GM12878 (cell line): ENCODE measurements around the gene SHROOM4. TPM values are rescaled to one million over a fixed set of nuclear protein-coding genes. Genes with fewer than 3 reads are reported as not detected.

Source experiments
- ATAC-seq: fragments of 200-7000 bp; cut with Tn5 transposase; 3 replicates; pipeline ENCODE4 v1.9.1; 2020; ENCODE audit warnings: mild to moderate bottlenecking, moderate library complexity
- BruUV-seq: library from RNA; stranded (reverse); fragments of 400-500 nt; replicated peaks from 2 replicates; lab custom pipeline; 2021; lab: Mats Ljungman, UMichigan
- CTCF ChIA-PET: fragments of 300-600 bp; sonication (Branson Sonifier 250); formaldehyde crosslinking; extraction: SDS; loops from one replicate; lab custom pipeline; 2021; ENCODE audit warnings: inconsistent platforms; lab: Yijun Ruan, JAX
- POLR2A ChIA-PET: fragments of 350-600 bp; formaldehyde crosslinking; extraction: SDS; loops from one replicate; lab custom pipeline; 2021; ENCODE audit warnings: inconsistent platforms; lab: Charles Lee
- RAD21 ChIA-PET: fragments of 300-600 bp; sonication (Branson Sonifier 250); formaldehyde crosslinking; loops from one replicate; lab custom pipeline; 2023; ENCODE audit warnings: antibody characterized with exemption; ENCODE audit not compliant: unreplicated experiment; lab: Charles Lee
- SMC1A ChIA-PET: fragments of 300-600 bp; sonication (Branson Sonifier 250); formaldehyde crosslinking; loops from one replicate; lab custom pipeline; 2023; ENCODE audit not compliant: unreplicated experiment, uncharacterized antibody; lab: Charles Lee
- DNase-seq: peaks from one replicate; pipeline ENCODE4 v3.0.0-alpha.2; 2011; ENCODE audit warnings: low read depth, low spot score
- FAIRE-seq: peaks from 3 replicates; lab custom pipeline; 2011; peaks lifted over from hg19 to GRCh38; lab: Jason Lieb, UNC
- H2AFZ ChIP-seq: 2 replicates; pipeline ENCODE4 v1.6.0; 2011; ENCODE audit warnings: low read depth, low read length, control low read depth; ENCODE audit not compliant: control insufficient read depth
- H3K27ac ChIP-seq: 2 replicates; pipeline ENCODE4 v1.5.1; 2011; ENCODE audit warnings: control low read depth; ENCODE audit not compliant: control insufficient read depth, insufficient read depth
- H3K27me3 ChIP-seq, 2 experiments: replicated peaks in 1 of 2; 2 replicates each; pipeline versions ENCODE4 v1.6.0 to v1.6.1; 2011; ENCODE audit warnings: low read length in 1 of 2; ENCODE audit not compliant: control insufficient read depth in 2 of 2, insufficient read depth in 2 of 2
- H3K36me3 ChIP-seq, 2 experiments: 2 replicates each; pipeline ENCODE4 v1.5.1; 2011; ENCODE audit warnings: low read length in 1 of 2; ENCODE audit not compliant: control insufficient read depth in 2 of 2, insufficient read depth in 2 of 2
- H3K4me1 ChIP-seq: 2 replicates; pipeline ENCODE4 v1.6.1; 2011; ENCODE audit warnings: mild to moderate bottlenecking, low read length, moderate library complexity, mixed read lengths; ENCODE audit not compliant: control insufficient read depth, insufficient read depth
- H3K4me2 ChIP-seq: 2 replicates; pipeline ENCODE4 v1.6.0; 2011; ENCODE audit warnings: control low read depth; ENCODE audit not compliant: control insufficient read depth, insufficient read depth
- H3K4me3 ChIP-seq: fragments of 200-600 bp; sonication (generic); 2 replicates; pipeline ENCODE4 v1.5.1; 2016
- H3K79me2 ChIP-seq: 2 replicates; pipeline ENCODE4 v1.6.0; 2011; ENCODE audit warnings: low read length; ENCODE audit not compliant: control insufficient read depth, insufficient read depth
- H3K9ac ChIP-seq: 2 replicates; pipeline ENCODE4 v1.8.0; 2011; ENCODE audit warnings: low read length, control low read depth, mixed read lengths; ENCODE audit not compliant: control insufficient read depth, insufficient read depth
- H3K9me3 ChIP-seq: replicated peaks from 3 replicates; pipeline ENCODE4 v1.5.1; 2011; ENCODE audit warnings: mild to moderate bottlenecking, low read length; ENCODE audit not compliant: control insufficient read depth, insufficient read depth
- H4K20me1 ChIP-seq: 2 replicates; pipeline ENCODE4 v1.6.0; 2011; ENCODE audit not compliant: control insufficient read depth, insufficient read depth
- GABPA ChIP-seq: IDR thresholded peaks from 2 replicates; pipeline ENCODE4 v1.6.1; 2014; ENCODE audit warnings: antibody characterized with exemption, low read depth, mild to moderate bottlenecking, inconsistent platforms
- MYC ChIP-seq: IDR thresholded peaks from 2 replicates; pipeline ENCODE4 v1.6.1; 2011; ENCODE audit warnings: mild to moderate bottlenecking, low read length, moderate library complexity, inconsistent platforms; ENCODE audit not compliant: insufficient read depth, insufficient replicate concordance, insufficient read length, severe bottlenecking
- NR2C2 ChIP-seq: IDR thresholded peaks from 2 replicates; pipeline ENCODE4 v1.6.1; 2011; ENCODE audit warnings: borderline replicate concordance, low read depth; ENCODE audit not compliant: control insufficient read depth, insufficient read length
- POLR2A ChIP-seq: IDR thresholded peaks from 2 replicates; pipeline ENCODE4 v1.6.1; 2011; ENCODE audit warnings: low read depth, mild to moderate bottlenecking, low read length
- SREBF1 ChIP-seq: IDR thresholded peaks from 2 replicates; pipeline ENCODE4 v1.6.1; 2012; ENCODE audit warnings: mild to moderate bottlenecking, low read length
- WGBS: methylation state at CpG from one replicate; pipeline ENCODE4 v1.1.6; 2016; ENCODE audit warnings: low lambda C conversion rate; ENCODE audit not compliant: insufficient replicate concordance, insufficient coverage; ENCODE audit errors: missing lambda C conversion rate; 5-methylcytosine and 5-hydroxymethylcytosine counted together
- in situ Hi-C: fragments of 300-500 bp; cut with MboI; formaldehyde crosslinking; loops from 9 replicates; pipeline ENCODE4 v1.14.3; 2018; ENCODE audit warnings: mixed read lengths
- intact Hi-C: fragments of 100-400 bp; cut with micrococcal nuclease; formaldehyde crosslinking; loops from one replicate; pipeline ENCODE4 v1.14.2; 2022; ENCODE audit not compliant: unreplicated experiment
- polyA plus RNA-seq, 11 experiments: library from polyadenylated mRNA; depleted of rRNA in 4 of 11; unstranded in 6 of 11; stranded (reverse) in 5 of 11; fragments of >200 nt; fragmentation: Nextera tagmentation in 4 of 11; fragmentation: Illumina TruSeq in 1 of 11; extraction: Ambion mirVana in 4 of 11; extraction: Trizol in 1 of 11; gene quantifications; 1 replicate in 1 of 11; 2 replicates in 10 of 11; pipeline versions ENCODE4 v1.2.1 to v1.2.3, GENCODE V29; 2011 to 2016; ENCODE audit warnings: inconsistent platforms in 2 of 11, missing spikeins in 2 of 11, low read depth in 1 of 11
- total RNA-seq, 4 experiments: library from RNA; depleted of rRNA in 3 of 4; stranded (reverse); fragments of >200 nt in 3 of 4; fragmentation: Illumina TruSeq in 1 of 4; extraction: Trizol in 1 of 4; gene quantifications; 2 replicates each; pipeline versions ENCODE4 v1.2.1 to v1.2.3, GENCODE V29; 2013 to 2021
- TF ChIP-seq, protein P1 (sequence below): fragments of 450-650 bp; IDR thresholded peaks from 2 replicates; pipeline ENCODE4 v1.6.1; 2017; ENCODE audit warnings: mild to moderate bottlenecking, moderate library complexity
- TF ChIP-seq, protein P2 (sequence below): fragments of 150-350 bp; IDR thresholded peaks from 2 replicates; pipeline ENCODE4 v1.6.1; 2014; ENCODE audit warnings: mild to moderate bottlenecking, low read depth, low read length

Gene SHROOM4
- total and polyA plus RNA-seq, 10 of the 15 experiments (the other 5 are each of a cell fraction or from before 2014, with no cell fraction given): 0.01 to 0.03 TPM; not detected in 8

DNA sequence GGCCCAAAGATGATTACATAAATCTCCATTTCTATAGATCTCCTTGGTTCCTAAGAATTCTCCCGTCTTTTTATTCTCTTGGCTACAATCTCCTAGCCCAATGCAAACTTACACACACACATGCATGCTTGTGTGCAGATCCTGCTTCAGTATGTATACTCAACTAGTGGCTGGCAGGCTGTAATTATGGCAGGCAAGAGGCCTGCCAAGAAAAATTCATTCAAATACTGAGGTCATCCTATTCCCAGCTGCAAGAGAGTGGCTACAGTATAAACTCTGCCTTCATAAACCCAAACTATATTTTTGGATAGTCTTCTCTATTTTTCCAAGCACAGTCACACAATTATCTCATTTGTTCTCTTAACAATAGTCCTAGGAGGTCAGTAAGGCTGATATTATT is 95.2 kb downstream of the SHROOM4 start (continued):
- TF ChIP-seq, protein P1, sequence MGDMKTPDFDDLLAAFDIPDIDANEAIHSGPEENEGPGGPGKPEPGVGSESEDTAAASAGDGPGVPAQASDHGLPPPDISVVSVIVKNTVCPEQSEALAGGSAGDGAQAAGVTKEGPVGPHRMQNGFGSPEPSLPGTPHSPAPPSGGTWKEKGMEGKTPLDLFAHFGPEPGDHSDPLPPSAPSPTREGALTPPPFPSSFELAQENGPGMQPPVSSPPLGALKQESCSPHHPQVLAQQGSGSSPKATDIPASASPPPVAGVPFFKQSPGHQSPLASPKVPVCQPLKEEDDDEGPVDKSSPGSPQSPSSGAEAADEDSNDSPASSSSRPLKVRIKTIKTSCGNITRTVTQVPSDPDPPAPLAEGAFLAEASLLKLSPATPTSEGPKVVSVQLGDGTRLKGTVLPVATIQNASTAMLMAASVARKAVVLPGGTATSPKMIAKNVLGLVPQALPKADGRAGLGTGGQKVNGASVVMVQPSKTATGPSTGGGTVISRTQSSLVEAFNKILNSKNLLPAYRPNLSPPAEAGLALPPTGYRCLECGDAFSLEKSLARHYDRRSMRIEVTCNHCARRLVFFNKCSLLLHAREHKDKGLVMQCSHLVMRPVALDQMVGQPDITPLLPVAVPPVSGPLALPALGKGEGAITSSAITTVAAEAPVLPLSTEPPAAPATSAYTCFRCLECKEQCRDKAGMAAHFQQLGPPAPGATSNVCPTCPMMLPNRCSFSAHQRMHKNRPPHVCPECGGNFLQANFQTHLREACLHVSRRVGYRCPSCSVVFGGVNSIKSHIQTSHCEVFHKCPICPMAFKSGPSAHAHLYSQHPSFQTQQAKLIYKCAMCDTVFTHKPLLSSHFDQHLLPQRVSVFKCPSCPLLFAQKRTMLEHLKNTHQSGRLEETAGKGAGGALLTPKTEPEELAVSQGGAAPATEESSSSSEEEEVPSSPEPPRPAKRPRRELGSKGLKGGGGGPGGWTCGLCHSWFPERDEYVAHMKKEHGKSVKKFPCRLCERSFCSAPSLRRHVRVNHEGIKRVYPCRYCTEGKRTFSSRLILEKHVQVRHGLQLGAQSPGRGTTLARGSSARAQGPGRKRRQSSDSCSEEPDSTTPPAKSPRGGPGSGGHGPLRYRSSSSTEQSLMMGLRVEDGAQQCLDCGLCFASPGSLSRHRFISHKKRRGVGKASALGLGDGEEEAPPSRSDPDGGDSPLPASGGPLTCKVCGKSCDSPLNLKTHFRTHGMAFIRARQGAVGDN: no peak
- no peak for TF ChIP-seq NR2C2
- TF ChIP-seq, protein P2, sequence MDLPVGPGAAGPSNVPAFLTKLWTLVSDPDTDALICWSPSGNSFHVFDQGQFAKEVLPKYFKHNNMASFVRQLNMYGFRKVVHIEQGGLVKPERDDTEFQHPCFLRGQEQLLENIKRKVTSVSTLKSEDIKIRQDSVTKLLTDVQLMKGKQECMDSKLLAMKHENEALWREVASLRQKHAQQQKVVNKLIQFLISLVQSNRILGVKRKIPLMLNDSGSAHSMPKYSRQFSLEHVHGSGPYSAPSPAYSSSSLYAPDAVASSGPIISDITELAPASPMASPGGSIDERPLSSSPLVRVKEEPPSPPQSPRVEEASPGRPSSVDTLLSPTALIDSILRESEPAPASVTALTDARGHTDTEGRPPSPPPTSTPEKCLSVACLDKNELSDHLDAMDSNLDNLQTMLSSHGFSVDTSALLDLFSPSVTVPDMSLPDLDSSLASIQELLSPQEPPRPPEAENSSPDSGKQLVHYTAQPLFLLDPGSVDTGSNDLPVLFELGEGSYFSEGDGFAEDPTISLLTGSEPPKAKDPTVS: no peak
- TF ChIP-seq GABPA: no peak
- TF ChIP-seq SREBF1: no peak
- no peak for TF ChIP-seq MYC

DNA sequence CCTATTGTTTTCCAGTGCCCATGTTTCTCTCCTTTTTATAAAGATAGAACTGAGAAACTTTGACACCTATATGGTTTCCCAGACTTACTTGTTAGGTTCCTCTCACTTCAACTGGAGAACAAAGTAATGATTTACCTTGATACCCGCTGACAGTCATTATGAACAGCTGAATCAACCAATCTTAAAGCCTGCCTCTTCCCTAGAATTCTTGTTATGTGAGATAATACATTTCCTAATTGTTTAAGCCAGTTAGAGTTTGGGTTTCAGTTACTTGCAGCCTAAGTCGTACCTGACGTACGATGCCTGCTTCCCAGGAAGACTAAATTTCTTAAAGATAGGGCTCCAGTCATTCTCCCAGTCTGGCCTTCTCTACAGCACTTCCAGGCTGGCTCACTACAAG is 97.3 kb downstream of the SHROOM4 start:
- ATAC-seq (no peak), DNase-seq (no peak), FAIRE-seq (no peak)
- CTCF ChIA-PET: no interaction called here
- Histone ChIP-seq H3K4me3 (no peak overlapping the region), H2AFZ (no peak overlapping the region), H3K4me2 (no peak overlapping the region), H3K9ac (no peak overlapping the region), H3K27ac (no peak overlapping the region), H3K9me3 (no peaks in the 10 kb centered on the region), H4K20me1 (no peaks in the 10 kb centered on the region), H3K36me3 (no peaks in the 10 kb centered on the region), H3K79me2 (no peaks in the 10 kb centered on the region), H3K27me3 (no peaks in the 10 kb centered on the region), H3K4me1 (no peaks in the 10 kb centered on the region)
- POLR2A ChIA-PET: no interaction called here
- in situ Hi-C loops: no loop called here
- no TSS peak for BruUV-seq
- TF ChIP-seq POLR2A: no peak
- RAD21 ChIA-PET: no interaction called here
- SMC1A ChIA-PET: interaction anchor here (1.3 kb wide), 1 partner anchor 35 kb away, joined by 3 read pairs; no protein-coding TSS in a partner anchor
- WGBS: 45% methylated on average over 4 of the region's 4 CpGs
- intact Hi-C loops: no loop called here
